Hepatocyte (in vitro differentiated cells): ENCODE data around the gene DENND1A.
"Not testable (repeated sequence)": the region's sequence is repeated elsewhere in the genome, so short reads cannot be mapped to it uniquely, and the experiment has no call there.

Source experiments
- CTCF ChIP-seq: fragments of 200-600 bp; sonication (generic); IDR thresholded peaks from 2 replicates; pipeline ENCODE4 v1.5.1; 2016; ENCODE audit warnings: antibody characterized with exemption, mild to moderate bottlenecking; ENCODE audit not compliant: poor library complexity
- EZH2 ChIP-seq: fragments of 200-600 bp; sonication (generic); IDR thresholded peaks from 2 replicates; pipeline ENCODE4 v1.6.1; 2016; ENCODE audit warnings: antibody characterized with exemption, mild to moderate bottlenecking, borderline replicate concordance

GRCh38 chr9:123815856-123816255 is 114.1 kb downstream of the DENND1A start:
- TF ChIP-seq CTCF, EZH2: not testable (repeated sequence)
